DMS153 treated with DMSO at 0.1 percent for 48 hours (cell line): ENCODE measurements around the gene CDC23.
"Not testable (repeated sequence)": the region's sequence is repeated elsewhere in the genome, so short reads cannot be mapped to it uniquely, and the experiment has no call there.

Source experiments
- DNase-seq: peaks from one replicate; lab custom pipeline; 2025; ENCODE audit not compliant: unreplicated experiment; lab: John Stamatoyannopoulos, UW

Gene CDC23, protein sequence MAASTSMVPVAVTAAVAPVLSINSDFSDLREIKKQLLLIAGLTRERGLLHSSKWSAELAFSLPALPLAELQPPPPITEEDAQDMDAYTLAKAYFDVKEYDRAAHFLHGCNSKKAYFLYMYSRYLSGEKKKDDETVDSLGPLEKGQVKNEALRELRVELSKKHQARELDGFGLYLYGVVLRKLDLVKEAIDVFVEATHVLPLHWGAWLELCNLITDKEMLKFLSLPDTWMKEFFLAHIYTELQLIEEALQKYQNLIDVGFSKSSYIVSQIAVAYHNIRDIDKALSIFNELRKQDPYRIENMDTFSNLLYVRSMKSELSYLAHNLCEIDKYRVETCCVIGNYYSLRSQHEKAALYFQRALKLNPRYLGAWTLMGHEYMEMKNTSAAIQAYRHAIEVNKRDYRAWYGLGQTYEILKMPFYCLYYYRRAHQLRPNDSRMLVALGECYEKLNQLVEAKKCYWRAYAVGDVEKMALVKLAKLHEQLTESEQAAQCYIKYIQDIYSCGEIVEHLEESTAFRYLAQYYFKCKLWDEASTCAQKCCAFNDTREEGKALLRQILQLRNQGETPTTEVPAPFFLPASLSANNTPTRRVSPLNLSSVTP

DNA sequence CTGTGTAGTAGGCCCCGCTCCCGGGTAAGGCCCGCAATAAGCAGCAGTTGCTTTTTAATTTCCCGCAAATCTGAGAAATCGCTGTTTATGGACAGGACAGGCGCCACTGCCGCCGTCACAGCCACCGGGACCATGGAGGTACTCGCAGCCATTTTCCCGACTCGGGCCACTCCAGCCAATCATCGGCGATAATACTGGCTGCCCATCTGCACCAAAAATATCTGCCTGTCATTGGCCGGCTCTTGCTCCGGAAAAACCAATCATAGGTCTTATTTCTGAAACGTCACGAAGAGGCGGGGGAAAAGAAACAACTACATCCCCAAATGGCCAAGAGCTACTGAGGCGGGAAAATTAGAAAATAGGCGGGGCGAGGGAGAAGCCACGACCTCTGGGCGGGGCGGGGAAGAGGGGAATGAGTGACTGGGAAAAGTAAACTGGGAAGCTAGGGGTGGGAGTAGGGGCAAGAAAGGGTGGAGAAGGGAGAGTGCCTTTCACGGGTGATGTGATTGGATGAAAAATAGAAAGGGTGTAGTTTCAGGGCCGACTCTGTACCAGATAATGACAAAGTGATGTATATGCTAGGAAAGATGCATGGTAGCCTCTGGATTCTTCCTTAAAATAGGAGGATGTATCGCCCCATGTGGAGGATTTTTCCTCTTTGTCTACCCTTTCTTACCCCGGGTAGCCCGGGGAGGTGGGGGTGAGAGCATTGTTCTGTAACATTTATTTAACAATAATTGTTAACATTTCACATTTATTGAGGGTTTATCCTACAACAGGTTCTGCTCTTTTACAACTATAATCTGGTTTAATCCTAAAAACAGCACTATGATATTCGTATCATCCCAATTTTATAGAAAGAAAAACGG, at the start of gene CDC23:
CDC23 (minus strand) TSS at position 163 of the 869 bp plus-strand sequence; CDS start at position 152, 11 bp downstream.
- DNase-seq, result peak; percentile 58

DNA sequence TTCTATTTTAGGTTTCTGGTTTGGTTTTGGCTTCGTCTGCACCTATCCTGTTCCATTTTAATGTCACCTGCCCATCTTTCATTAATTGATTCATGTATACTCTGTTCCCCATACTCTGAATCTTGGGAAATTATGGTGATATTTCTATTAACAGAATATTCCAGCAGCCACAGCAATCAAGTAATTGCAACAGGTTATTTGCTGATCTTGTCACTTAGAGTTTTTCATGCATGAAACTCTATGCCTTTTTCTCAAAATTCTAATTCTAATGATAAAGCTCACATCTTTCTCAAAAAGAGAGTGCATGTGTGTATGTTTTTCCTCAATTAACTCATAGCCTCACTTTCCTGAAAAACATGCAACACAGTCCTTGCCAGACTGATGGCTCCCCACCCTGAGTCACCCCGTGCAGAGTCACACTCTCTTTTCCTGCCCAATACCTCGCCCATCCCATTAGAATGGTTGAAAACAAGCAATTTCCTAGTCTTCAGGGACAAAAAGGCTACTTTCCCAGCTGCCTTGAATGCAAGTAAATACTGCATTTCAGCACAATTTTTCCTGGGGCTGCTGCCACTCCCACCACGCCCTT, 45.7 kb upstream of the CDC23 start:
- DNase-seq, result no peak

GRCh38 chr5:138257583-138257982, 44.5 kb upstream of the CDC23 start:
- no peak for DNase-seq

DNA sequence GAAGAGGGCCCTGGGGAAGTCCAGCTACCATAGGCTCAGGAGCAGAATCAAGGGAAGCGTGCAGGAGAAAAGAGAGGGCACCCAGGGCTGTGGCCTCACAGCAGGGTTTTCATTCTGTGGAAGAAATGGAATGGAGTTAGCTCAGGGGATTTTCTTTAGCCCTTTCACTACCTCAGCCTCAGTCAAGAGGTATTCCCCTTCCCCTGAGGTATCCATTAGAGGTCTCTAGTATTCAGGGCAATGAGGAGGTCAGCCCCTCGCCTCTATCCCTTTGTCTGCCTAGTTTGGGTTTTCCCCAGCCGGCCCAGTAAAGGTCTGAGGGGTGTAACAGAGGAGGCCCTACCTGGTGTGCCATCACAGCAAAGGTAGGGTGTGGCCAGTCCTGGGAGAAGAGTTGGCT, 39.8 kb upstream of the CDC23 start:
- DNase-seq, result no peak

- DNase-seq, result not testable (repeated sequence)
Observed at GRCh38 chr5:138247800-138248199, 34.7 kb upstream of the CDC23 start.

DNA sequence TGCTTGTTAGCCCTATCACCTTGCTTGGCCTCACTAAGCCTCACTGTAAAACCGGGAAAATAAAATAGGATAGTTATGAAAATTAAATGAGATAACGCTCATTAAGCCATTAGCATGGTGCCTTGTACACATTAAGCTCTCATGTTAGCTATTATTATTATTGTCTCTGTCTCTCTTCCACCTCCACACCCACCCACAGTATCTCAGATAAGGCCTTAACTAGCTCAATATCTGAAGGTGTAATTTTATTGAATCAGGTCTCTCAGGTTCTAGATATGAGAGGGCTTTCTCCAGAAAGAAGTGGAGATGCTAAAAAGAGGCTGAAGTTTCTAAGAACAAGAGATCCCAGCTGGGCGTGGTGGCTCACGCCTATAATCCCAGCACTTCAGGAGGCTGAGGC, 33.7 kb upstream of the CDC23 start:
- DNase-seq, result no peak

- DNase-seq, result no peak
Observed at GRCh38 chr5:138246334-138246733, 33.2 kb upstream of the CDC23 start.

DNA sequence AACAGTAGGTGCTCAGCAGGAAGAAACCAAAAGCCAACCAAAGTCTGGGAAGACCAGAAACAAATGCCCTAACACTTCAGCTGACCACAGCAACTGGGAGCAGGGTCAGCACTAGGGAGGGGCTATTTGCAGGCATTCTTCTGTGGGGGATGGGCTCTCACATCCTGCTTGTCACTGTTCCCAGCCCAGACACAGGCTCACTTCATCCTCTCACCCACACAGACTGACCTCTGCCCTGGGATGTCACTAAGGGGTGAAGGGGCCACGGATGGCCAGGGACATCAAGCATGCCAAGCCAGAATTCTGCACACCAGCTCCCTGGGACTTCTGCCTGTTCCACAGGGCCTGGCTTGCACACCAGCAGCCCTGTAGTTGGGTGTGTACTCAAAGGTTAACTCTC, 32.6 kb upstream of the CDC23 start:
- no peak for DNase-seq

DNA sequence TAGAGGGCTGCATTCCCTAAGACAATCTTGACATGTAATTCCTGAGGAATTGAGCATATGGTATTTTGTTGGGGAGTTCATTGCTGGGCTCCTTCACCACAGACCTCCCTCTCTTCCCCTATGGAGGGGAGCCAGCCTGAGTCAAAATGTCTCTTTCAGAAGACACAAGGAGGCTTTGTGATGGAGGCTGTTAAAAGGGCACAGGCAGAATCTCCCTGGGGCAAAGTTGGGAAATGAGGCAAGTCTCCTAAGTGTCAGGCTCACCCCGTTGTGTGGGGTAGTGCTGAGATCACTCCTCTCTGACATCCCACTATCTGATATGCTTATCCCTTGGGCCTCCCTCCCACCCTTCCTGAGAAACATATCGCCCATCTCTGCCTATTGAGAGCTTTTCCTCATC, 30.7 kb upstream of the CDC23 start:
- DNase-seq, result no peak

- DNase-seq, result no peak
Observed at GRCh38 chr5:138241688-138242571, 28.8 kb upstream of the CDC23 start.

DNA sequence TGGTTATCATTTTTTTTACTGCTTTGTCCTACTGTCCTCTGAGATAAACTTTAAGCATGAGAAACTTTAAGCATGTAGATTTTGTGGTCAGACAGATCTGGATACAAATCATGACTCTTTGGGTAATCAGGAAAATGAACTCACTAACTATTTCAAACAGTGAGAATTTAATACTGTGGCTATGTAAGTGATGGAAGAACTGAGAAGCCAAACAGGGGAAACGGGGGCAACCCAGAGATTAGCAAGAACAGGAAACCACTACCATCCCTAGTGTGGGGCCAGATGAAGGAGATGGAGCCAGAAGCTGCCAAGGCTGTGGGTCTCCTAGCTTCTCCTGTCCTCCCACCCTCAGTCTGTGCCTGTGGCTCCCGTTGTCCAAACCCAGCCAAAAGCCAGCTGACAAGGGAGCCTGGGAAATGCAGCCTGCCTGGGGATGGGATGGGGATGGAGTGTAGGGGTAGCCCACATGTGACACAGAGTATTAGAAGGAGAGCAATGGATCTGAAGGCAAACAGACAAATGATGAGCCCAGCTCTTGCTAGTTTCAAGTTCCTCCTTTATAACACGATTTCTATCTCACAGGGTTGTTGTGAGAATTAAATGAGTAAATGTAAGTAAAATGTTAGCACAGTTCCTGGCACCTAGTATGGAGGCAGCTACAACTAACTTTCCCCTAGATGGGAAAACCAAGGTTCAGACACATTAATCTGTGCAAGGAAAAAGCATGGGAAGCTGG, 27.7 kb upstream of the CDC23 start:
- DNase-seq, result no peak

- DNase-seq, result no peak
Observed at GRCh38 chr5:138238034-138238433, 24.9 kb upstream of the CDC23 start.

GRCh38 chr5:138234651-138235050, 21.5 kb upstream of the CDC23 start:
- no peak for DNase-seq

DNA sequence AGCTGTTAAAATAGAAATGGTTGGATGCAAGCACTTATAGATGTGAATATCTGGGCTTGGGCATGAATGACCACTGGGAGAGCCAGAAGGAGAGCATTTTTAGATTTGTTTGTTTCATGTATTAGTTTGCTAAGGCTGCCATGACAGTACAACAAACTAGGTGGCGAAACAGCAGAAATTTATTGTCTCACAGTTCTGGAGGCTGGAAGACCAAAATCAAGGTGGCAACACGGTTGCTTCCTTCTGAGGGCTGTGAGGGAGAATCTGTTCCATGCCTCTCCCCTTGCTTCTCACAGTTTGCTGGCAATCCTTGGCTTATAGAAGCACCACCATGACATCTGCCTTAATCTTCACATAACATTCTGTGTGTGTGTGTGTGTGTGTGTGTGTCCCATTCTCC, 20.2 kb upstream of the CDC23 start:
- no peak for DNase-seq

- no peak for DNase-seq
Observed at GRCh38 chr5:138230981-138231589, 18.0 kb upstream of the CDC23 start.

DNA sequence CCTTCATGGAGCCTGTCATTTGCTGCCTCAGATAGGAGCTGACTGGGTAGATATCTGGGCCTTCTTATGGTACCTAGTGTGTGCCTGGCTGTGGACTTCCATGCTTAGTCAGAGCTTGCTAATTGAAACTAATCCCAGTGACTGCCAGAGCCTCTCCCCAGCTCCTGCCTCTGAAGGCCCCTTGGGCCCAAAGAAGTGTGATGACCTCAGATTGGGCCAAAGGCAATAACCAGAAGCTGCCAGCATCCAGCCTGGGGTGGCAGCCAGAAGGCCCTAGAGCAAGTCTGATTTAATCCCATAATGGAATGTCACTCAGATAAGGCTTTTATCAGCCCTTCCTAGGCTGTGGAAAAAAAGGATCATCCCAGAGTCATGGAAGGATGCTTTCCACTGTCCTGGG, 17.1 kb upstream of the CDC23 start:
- DNase-seq, result no peak

DNA sequence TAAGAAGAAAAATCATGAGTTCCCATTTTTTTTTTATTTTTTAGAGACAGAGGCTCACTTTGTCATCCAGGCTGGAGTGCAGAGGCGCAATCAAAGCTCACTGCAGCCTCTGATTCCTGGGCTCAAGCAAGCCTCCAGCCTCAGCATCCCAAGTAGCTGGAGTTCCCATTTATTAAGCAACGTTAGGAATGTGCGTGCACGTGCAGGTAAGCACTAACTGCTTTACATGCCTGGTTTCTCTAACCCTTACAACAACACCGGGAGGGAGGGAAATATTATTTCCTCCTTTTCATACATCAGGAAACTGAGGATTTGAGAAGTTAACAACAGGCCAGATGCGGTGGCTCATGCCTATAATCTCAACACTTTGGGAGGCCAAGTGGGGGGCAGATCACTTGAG, 16.3 kb upstream of the CDC23 start:
- DNase-seq, result no peak

GRCh38 chr5:138226910-138227309, 13.8 kb upstream of the CDC23 start:
- DNase-seq, result no peak

DNA sequence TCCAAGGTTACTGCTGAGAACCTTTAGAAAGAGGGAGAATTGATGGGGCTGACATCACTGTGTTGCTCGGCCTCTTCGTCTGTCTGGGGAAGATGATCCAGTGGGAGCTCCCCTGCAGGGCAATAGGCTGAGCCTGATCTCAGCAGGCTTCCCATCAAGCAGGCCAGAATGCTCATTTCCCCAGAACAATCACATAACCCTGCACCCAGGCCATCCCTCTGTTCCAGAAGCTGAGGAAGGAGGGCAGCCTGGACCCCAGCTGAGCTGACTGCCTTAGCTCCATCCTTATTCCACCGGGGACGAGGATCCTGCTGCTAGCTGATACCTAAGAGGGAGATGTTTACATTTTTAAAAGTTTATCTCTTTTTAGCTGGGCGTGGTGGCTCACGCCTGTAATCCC, 11.6 kb upstream of the CDC23 start:
- DNase-seq, result no peak
